ENCODE data around the gene OR2M2. TPM values are rescaled to one million over a fixed set of nuclear protein-coding genes. Genes with fewer than 3 reads are reported as not detected.

Gene OR2M2
- total RNA-seq, 1 experiment from 2014 or later = not detected

GRCh38 chr1:248143311-248143710 is 31.3 kb upstream of the OR2M2 start:
- no peak overlapping the region for H3K27ac Mint-ChIP-seq (ENCODE audit: unreplicated experiment)
- H3K4me3 Mint-ChIP-seq (ENCODE audit: low read depth, unreplicated experiment) = no peak overlapping the region
- intact Hi-C loops (cut with micrococcal nuclease; ENCODE audit: unreplicated experiment) = no loop called here
- no peak for DNase-seq
- CTCF ChIA-PET = no interaction called here
- H3K27me3 Mint-ChIP-seq (ENCODE audit: unreplicated experiment) = no peaks in the 10 kb centered on the region
- TF ChIP-seq CTCF (IDR thresholded peaks at IDR 0.05; ENCODE audit: unreplicated experiment) = no peak
- no peaks in the 10 kb centered on the region for H3K36me3 Mint-ChIP-seq (ENCODE audit: insufficient read depth, unreplicated experiment)
- no peaks in the 10 kb centered on the region for H3K4me1 Mint-ChIP-seq (ENCODE audit: low read depth, unreplicated experiment)
- H3K9me3 Mint-ChIP-seq (ENCODE audit: low read depth, unreplicated experiment) = peaks cover 28% of the 10 kb centered on the region
- no TSS peak for BruUV-seq (replicated peaks)

- Mint-ChIP-seq H3K9me3 (ENCODE audit: low read depth, unreplicated experiment) (peaks cover 32% of the 10 kb centered on the region), H3K27ac (ENCODE audit: unreplicated experiment) (no peak within 1 kb of the TSS)
These were observed 30.0 kb upstream of the OR2M2 start, which contains the start of gene OR2M5 for GRCh38 chr1:248144513-248145198. Gene OR2M5 (plus strand): TSS chr1:248145148. CDS start chr1:248145148, 0 bp downstream.

DNA sequence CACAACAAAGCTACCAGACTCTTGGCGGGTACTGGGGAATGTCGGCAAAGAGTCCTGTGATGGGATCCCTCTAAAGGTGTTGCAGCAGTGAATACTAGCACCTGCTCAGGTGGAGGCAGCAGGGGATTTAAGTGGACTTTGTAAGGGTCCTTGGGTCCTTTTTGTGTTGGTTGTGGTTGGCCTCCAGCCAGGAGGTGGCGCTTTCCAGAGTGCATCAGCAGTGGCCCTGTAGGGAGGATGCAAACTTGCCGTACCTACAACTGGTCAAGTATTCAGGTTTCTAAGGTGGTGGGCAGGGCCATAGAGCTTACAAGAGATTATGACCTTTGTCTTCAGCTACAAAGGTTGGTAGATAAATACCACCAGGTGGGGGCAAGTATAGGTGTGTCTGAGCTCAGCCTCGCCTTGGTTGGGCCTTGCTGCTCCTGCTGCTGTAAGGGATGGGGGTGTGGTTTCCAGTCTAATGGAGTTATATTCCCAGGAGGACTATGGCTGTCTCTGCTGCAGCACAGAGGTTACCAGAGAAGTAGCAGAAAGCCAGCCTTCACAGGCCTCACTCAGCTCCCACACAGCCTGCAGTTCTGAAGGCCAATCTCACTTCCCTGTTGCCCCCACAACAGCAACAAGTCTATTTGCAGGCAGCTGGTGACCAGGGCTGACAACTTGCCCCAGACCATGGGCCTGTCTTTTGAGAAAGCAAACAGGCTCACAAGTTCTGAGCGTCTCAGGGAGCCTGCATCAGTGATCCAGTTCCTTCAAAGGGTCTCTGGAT is 22.4 kb upstream of the OR2M2 start:
- Mint-ChIP-seq H3K9me3 (ENCODE audit: low read depth, unreplicated experiment) (peaks cover 18% of the 10 kb centered on the region), H3K36me3 (ENCODE audit: insufficient read depth, unreplicated experiment) (no peaks in the 10 kb centered on the region), H3K27me3 (ENCODE audit: unreplicated experiment) (no peaks in the 10 kb centered on the region), H3K4me1 (ENCODE audit: low read depth, unreplicated experiment) (no peaks in the 10 kb centered on the region), H3K4me3 (ENCODE audit: low read depth, unreplicated experiment) (no peak overlapping the region), H3K27ac (ENCODE audit: unreplicated experiment) (no peak overlapping the region)
- TF ChIP-seq CTCF (IDR thresholded peaks at IDR 0.05; ENCODE audit: unreplicated experiment) = no peak
- CTCF ChIA-PET = no interaction called here
- BruUV-seq (replicated peaks) = no TSS peak
- intact Hi-C loops (cut with micrococcal nuclease; ENCODE audit: unreplicated experiment) = no loop called here
- no peak for DNase-seq

More at GRCh38 chr1:248144513-248145198, 30.0 kb upstream of the OR2M2 start, which contains the start of gene OR2M5:
- TF ChIP-seq CTCF (IDR thresholded peaks at IDR 0.05; ENCODE audit: unreplicated experiment) = no peak
- Mint-ChIP-seq H3K27me3 (ENCODE audit: unreplicated experiment) (no peaks in the 10 kb centered on the region), H3K4me3 (ENCODE audit: low read depth, unreplicated experiment) (no peak within 1 kb of the TSS), H3K4me1 (ENCODE audit: low read depth, unreplicated experiment) (no peaks in the 10 kb centered on the region), H3K36me3 (ENCODE audit: insufficient read depth, unreplicated experiment) (no peaks in the 10 kb centered on the region)
- intact Hi-C loops (cut with micrococcal nuclease; ENCODE audit: unreplicated experiment) = no loop called here
- CTCF ChIA-PET = no interaction called here
- BruUV-seq (replicated peaks) = no TSS peak
- no peak for DNase-seq

DNA sequence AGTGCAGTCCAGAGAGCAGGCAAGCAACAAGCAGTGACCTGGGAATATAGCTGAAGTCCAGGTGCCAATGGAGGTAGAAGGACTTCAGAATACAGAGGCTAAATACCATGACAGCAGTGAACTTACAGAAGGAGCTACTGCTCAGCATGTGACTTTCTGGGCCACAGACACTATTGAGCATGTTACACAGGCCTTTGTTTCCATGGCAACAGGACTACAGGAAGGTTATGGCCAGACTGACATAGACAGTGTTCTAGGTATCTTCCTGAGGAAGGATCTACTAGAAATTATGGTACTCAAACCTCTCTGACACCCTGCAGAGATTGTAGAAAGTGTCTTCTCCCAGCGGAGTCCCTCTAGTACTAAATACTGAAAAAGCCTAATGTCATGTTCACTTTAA is 18.7 kb upstream of the OR2M2 start:
- CTCF ChIA-PET = no interaction called here
- no peak overlapping the region for H3K27ac Mint-ChIP-seq (ENCODE audit: unreplicated experiment)
- no peak for TF ChIP-seq CTCF (IDR thresholded peaks at IDR 0.05; ENCODE audit: unreplicated experiment)
- H3K4me3 Mint-ChIP-seq (ENCODE audit: low read depth, unreplicated experiment) = no peak overlapping the region
- H3K9me3 Mint-ChIP-seq (ENCODE audit: low read depth, unreplicated experiment) = peaks cover 9% of the 10 kb centered on the region
- no TSS peak for BruUV-seq (replicated peaks)
- no peaks in the 10 kb centered on the region for H3K36me3 Mint-ChIP-seq (ENCODE audit: insufficient read depth, unreplicated experiment)
- no peak for DNase-seq
- no peaks in the 10 kb centered on the region for H3K27me3 Mint-ChIP-seq (ENCODE audit: unreplicated experiment)
- intact Hi-C loops (cut with micrococcal nuclease; ENCODE audit: unreplicated experiment) = no loop called here
- no peaks in the 10 kb centered on the region for H3K4me1 Mint-ChIP-seq (ENCODE audit: low read depth, unreplicated experiment)
